ENCODE results near the gene CAGE1.

DNA sequence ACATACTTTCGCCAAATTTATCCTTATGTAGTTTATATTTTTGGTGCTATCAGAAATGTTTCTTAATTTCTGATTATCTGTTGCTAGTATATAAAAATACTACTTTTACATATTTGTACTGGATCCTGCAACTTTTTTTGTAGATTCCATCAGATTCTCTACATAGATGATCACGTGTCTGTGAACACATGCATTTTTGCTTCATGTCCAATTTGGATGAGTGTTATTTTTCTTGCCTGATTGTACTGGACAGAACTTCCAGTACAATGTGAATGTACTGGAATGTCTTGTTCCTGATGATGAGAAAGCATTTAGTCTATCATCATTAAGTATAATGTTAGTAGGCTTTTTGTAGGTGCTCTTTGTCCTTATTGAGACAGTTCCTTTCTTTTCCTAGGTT lies 51.5 kb downstream of the CAGE1 start:
- TF ChIP-seq, protein P1, sequence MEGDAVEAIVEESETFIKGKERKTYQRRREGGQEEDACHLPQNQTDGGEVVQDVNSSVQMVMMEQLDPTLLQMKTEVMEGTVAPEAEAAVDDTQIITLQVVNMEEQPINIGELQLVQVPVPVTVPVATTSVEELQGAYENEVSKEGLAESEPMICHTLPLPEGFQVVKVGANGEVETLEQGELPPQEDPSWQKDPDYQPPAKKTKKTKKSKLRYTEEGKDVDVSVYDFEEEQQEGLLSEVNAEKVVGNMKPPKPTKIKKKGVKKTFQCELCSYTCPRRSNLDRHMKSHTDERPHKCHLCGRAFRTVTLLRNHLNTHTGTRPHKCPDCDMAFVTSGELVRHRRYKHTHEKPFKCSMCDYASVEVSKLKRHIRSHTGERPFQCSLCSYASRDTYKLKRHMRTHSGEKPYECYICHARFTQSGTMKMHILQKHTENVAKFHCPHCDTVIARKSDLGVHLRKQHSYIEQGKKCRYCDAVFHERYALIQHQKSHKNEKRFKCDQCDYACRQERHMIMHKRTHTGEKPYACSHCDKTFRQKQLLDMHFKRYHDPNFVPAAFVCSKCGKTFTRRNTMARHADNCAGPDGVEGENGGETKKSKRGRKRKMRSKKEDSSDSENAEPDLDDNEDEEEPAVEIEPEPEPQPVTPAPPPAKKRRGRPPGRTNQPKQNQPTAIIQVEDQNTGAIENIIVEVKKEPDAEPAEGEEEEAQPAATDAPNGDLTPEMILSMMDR (IDR thresholded peaks at IDR 0.05): no peak
- TF ChIP-seq EP300 (IDR thresholded peaks at IDR 0.05) (no peak), POLR2AphosphoS5 (IDR thresholded peaks at IDR 0.05) (no peak)
